ENCODE measurements around the gene FLT1. TPM values are rescaled to one million over a fixed set of nuclear protein-coding genes. Genes with fewer than 3 reads are reported as not detected.

Gene FLT1
- polyA plus RNA-seq, 1 donor (not counting 4 experiments of a cell fraction or from before 2014, with no cell fraction given): 0.01 TPM

DNA sequence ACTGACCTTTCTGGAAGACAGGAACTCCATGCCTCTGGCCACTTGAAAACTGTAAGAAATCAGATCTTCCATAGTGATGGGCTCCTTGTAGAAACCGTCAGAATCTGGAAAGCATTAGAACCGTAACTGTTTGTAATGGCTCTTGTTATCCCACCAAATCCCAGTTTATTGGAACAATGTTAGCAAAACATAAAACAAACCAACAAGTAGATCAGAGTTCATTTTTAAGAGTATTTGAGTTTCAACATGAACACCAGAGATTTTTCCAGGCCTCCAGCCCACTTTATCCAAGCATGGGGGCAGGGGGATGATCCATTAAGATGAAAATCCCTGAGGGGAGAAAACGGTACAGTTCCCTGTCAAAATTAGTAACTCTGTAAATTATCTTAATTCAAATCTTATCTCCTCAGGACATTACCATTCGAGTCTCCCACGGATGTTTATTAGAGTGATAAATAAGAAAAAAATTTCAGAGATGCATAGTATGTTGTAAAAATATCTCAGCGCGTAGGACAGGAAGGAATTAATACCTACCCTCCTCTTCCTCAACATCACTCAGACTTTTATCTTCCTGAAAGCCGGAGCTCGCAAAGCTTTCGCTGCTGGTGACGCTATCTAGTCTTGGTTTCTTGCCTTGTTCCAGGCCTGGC is 172.5 kb downstream of the FLT1 start:
- no peak overlapping the region for H3K4me2 ChIP-seq (ENCODE audit: control insufficient read depth, extremely low read depth, insufficient read depth, low read depth, low read length)
- H3K27ac ChIP-seq (ENCODE audit: control insufficient read depth, insufficient read depth, low read length): no peak overlapping the region
- TF ChIP-seq, protein P1, sequence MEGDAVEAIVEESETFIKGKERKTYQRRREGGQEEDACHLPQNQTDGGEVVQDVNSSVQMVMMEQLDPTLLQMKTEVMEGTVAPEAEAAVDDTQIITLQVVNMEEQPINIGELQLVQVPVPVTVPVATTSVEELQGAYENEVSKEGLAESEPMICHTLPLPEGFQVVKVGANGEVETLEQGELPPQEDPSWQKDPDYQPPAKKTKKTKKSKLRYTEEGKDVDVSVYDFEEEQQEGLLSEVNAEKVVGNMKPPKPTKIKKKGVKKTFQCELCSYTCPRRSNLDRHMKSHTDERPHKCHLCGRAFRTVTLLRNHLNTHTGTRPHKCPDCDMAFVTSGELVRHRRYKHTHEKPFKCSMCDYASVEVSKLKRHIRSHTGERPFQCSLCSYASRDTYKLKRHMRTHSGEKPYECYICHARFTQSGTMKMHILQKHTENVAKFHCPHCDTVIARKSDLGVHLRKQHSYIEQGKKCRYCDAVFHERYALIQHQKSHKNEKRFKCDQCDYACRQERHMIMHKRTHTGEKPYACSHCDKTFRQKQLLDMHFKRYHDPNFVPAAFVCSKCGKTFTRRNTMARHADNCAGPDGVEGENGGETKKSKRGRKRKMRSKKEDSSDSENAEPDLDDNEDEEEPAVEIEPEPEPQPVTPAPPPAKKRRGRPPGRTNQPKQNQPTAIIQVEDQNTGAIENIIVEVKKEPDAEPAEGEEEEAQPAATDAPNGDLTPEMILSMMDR (optimal IDR thresholded peaks at IDR 0.05 in 1 of 3, IDR thresholded peaks at IDR 0.05 in 1 of 3, conservative IDR thresholded peaks at IDR 0.05 in 1 of 3; ENCODE audit: extremely low read depth in 1 of 3, insufficient read depth in 2 of 3, low read length in 3 of 3): no peak
- no peak for TF ChIP-seq EZH2 (IDR thresholded peaks at IDR 0.05; ENCODE audit: low read length)
- H3K4me3 ChIP-seq (ENCODE audit: control insufficient read depth in 2 of 3, extremely low read depth in 1 of 3, insufficient read depth in 2 of 3, low read depth in 1 of 3, low read length in 3 of 3): no peak overlapping the region
- no peaks in the 10 kb centered on the region for H3K9me3 ChIP-seq (ENCODE audit: control insufficient read depth, low read depth, low read length)
- no peaks in the 10 kb centered on the region for H3K27me3 ChIP-seq (ENCODE audit: control insufficient read depth, extremely low read depth, insufficient read depth, low read length)
- DNase-seq (ENCODE audit: low read depth, low spot score): no peak
- no peaks in the 10 kb centered on the region for H3K4me1 ChIP-seq (ENCODE audit: control insufficient read depth, extremely low read depth, insufficient read depth, low read length)
- no peaks in the 10 kb centered on the region for H3K79me2 ChIP-seq (ENCODE audit: control insufficient read depth, insufficient read depth, low read length)
- no peak for FAIRE-seq
- H3K9ac ChIP-seq (ENCODE audit: control insufficient read depth, extremely low read depth, insufficient read depth, low read length): no peak overlapping the region
- no peaks in the 10 kb centered on the region for H4K20me1 ChIP-seq (ENCODE audit: control insufficient read depth, extremely low read depth, insufficient read depth, low read length)
- no peak overlapping the region for H2AFZ ChIP-seq (ENCODE audit: control insufficient read depth, low read length)
- dilution Hi-C loops (cut with MboI; ENCODE audit: extremely low pct_ligation_motif_present, low sequenced_read_pairs): no loop called here
- H3K36me3 ChIP-seq (ENCODE audit: control insufficient read depth in 2 of 2, extremely low read depth in 1 of 2, insufficient read depth in 2 of 2, low read length in 2 of 2): no peaks in the 10 kb centered on the region
- H3K9me1 ChIP-seq (ENCODE audit: control insufficient read depth, extremely low read depth, insufficient read depth, low read length): no peaks in the 10 kb centered on the region

GRCh38 chr13:28321756-28322155 is 173.2 kb downstream of the FLT1 start:
- Histone ChIP-seq H3K79me2 (ENCODE audit: control insufficient read depth, insufficient read depth, low read length) (no peaks in the 10 kb centered on the region), H4K20me1 (ENCODE audit: control insufficient read depth, extremely low read depth, insufficient read depth, low read length) (no peaks in the 10 kb centered on the region), H2AFZ (ENCODE audit: control insufficient read depth, low read length) (no peak overlapping the region), H3K9me1 (ENCODE audit: control insufficient read depth, extremely low read depth, insufficient read depth, low read length) (no peaks in the 10 kb centered on the region), H3K27me3 (ENCODE audit: control insufficient read depth, extremely low read depth, insufficient read depth, low read length) (no peaks in the 10 kb centered on the region), H3K9ac (ENCODE audit: control insufficient read depth, extremely low read depth, insufficient read depth, low read length) (no peak overlapping the region), H3K27ac (ENCODE audit: control insufficient read depth, insufficient read depth, low read length) (no peak overlapping the region), H3K4me1 (ENCODE audit: control insufficient read depth, extremely low read depth, insufficient read depth, low read length) (no peaks in the 10 kb centered on the region), H3K4me3 (ENCODE audit: control insufficient read depth in 2 of 3, extremely low read depth in 1 of 3, insufficient read depth in 2 of 3, low read depth in 1 of 3, low read length in 3 of 3) (no peak overlapping the region), H3K36me3 (ENCODE audit: control insufficient read depth in 2 of 2, extremely low read depth in 1 of 2, insufficient read depth in 2 of 2, low read length in 2 of 2) (no peaks in the 10 kb centered on the region), H3K9me3 (ENCODE audit: control insufficient read depth, low read depth, low read length) (no peaks in the 10 kb centered on the region), H3K4me2 (ENCODE audit: control insufficient read depth, extremely low read depth, insufficient read depth, low read depth, low read length) (no peak overlapping the region)
- dilution Hi-C loops (cut with MboI; ENCODE audit: extremely low pct_ligation_motif_present, low sequenced_read_pairs): no loop called here
- DNase-seq (ENCODE audit: low read depth, low spot score) (no peak), FAIRE-seq (no peak)
- TF ChIP-seq EZH2 (IDR thresholded peaks at IDR 0.05; ENCODE audit: low read length): no peak
- TF ChIP-seq, protein P1 (optimal IDR thresholded peaks at IDR 0.05 in 1 of 3, IDR thresholded peaks at IDR 0.05 in 1 of 3, conservative IDR thresholded peaks at IDR 0.05 in 1 of 3; ENCODE audit: extremely low read depth in 1 of 3, insufficient read depth in 2 of 3, low read length in 3 of 3): no peak
